DMS153 treated with DMSO at 0.1 percent for 48 hours (cell line): Measurements from ENCODE around the gene AP1B1.

ENCODE experiments used
- DNase-seq: peaks from one replicate; lab custom pipeline; 2025; ENCODE audit not compliant: unreplicated experiment; lab: John Stamatoyannopoulos, UW

The AP1B1 gene

GRCh38 chr22:29301716-29302401 is 86.5 kb downstream of the AP1B1 start:
- no peak for DNase-seq

DNA sequence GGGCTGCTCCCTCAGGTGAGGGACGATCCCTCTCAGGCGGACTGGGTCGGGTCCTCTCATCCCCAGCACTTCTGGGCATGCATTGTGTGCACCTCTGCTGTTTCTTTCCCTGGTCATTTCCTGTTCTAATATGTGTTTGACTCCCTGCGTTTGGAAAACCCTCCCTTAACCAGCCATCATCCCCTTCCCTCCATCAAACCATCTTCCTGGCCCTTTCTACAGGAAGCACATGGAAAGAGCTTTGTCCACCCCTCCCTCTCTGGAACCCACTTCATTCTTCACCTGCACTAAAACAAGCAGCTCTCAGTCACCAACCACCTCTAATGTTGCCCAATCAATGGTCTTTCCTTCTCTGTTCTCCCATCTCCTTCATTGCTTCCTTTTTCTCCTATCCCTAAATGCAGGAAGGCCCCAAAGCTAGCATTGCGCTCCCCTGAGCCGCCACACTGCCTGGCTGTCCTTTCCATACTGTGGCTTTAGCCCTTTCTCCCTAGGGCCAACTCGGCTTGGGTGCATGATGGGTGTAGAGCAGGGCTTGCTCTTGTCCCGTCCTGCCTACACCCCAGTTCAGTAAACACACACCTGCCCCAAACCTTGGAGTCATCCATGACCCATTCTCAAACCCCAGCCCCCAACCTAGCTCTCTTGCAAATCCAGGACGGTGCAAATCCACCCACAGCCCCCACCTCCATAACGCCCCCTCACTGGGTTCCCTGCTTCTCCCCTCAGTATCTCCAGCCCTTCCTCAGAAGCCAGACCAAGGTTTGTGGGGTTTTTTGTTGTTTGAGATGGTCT is 87.4 kb downstream of the AP1B1 start:
- DNase-seq = no peak

DNA sequence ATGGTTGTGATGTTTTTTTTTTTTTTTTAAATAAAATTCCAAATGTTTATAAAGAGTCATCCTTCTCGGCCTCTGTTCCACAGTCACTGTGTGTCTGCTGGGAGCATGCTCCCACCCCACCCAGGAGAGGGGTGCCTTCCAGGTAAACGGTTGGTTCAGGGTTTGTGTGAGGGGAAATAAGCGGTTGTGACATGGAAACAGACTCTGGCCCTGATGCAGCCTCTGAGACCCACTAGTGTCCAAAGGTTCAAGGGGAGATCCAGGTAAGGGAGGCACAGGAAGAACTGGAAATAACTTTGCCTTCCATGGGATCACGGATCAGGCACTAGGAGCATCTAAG is 87.9 kb downstream of the AP1B1 start:
- DNase-seq = no peak

DNA sequence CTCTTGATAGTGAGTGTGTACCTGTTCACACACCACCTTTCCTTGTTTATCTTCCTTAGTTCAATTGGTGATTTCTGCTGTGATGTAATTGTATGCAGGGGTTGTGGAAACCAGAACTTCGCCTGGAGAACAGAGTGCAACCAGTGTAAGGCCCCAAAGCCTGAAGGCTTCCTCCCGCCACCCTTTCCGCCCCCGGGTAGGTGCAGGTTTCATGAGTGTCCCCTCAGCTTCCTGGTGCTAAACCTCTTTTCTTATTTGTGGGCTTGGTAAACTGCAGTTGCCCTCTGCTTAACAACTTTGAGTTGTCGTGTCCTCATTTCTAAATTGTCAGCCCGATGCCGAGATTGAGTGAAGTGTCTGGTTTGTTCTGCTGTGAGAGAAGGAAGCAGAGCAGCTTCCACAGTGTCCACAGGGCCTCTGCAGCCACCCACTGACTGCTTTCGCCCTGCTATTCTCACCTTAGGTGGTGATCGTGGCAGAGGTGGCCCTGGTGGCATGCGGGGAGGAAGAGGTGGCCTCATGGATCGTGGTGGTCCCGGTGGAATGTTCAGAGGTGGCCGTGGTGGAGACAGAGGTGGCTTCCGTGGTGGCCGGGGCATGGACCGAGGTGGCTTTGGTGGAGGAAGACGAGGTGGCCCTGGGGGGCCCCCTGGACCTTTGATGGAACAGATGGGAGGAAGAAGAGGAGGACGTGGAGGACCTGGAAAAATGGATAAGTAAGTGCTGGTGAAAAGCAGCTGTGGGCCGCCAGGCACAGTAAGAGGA is 89.1 kb downstream of the AP1B1 start:
- DNase-seq = no peak

GRCh38 chr22:29298641-29299040 is 89.7 kb downstream of the AP1B1 start:
- DNase-seq = no peak

DNA sequence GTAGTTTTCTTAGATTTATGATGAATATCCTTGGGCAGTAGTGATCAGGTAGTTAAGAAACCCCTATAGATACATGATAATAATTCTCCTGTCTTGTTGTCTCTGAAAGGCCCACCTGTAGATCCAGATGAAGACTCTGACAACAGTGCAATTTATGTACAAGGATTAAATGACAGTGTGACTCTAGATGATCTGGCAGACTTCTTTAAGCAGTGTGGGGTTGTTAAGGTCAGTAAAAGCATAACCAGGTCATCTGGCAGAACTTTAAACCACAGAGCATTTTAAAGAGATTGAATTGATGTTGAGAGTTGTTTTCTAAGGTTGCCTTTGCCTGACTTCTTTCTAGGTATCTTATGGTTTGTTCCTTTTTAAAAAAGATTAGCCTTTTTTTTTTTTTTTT is 96.0 kb downstream of the AP1B1 start:
- no peak for DNase-seq

- DNase-seq = no peak
Measured at GRCh38 chr22:29291215-29291614, 97.2 kb downstream of the AP1B1 start.

GRCh38 chr22:29290061-29290460 is 98.3 kb downstream of the AP1B1 start:
- DNase-seq = no peak

- DNase-seq = no peak
Measured at GRCh38 chr22:29288837-29289236, 99.5 kb downstream of the AP1B1 start.

DNA sequence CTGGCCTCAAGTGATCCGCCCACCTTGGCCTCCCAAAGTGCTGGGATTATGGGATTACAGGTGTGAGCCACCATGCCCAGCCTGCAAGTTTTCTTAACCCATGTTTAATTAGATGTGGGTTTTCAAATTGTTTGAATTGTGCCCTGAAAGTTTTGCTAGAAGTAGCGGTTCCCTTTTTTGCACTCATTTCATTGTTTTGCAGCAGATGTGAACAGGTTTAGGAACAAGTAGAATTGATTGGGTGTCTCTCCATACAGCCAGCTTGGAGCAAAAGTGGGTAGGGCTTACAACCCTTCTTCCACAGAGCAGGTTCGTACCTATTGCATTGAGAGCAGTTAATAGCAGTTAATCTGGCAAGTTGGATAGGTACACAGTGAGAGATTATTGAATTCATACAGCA is 104.2 kb downstream of the AP1B1 start:
- no peak for DNase-seq

DNA sequence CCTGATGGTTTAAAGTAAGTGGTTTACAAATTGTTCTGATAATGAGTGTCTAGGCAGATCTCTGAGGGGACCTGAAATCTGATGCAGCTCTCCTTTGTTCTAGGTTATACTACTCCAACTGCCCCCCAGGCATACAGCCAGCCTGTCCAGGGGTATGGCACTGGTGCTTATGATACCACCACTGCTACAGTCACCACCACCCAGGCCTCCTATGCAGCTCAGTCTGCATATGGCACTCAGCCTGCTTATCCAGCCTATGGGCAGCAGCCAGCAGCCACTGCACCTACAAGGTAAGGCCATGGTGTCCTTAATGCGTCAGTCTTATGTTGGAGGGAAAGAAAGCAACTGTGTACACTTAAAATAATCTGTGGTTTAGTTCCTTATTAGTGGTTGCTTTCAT is 110.4 kb downstream of the AP1B1 start:
- DNase-seq = no peak
